Duodenal mucosa (tissue), 2 donors: ENCODE data around the gene PLEKHJ1.

Source experiments
- H3K27ac ChIP-seq: one replicate; pipeline ENCODE4 v1.7.0; 2013; ENCODE audit warnings: low read depth, low read length
- H3K27me3 ChIP-seq, 2 donors: one replicate each; pipeline ENCODE4 v1.7.0; 2013; ENCODE audit warnings: low read length in 2 of 2, control low read depth in 1 of 2; ENCODE audit not compliant: insufficient read depth in 2 of 2, control insufficient read depth in 1 of 2
- H3K36me3 ChIP-seq, 2 donors: one replicate each; pipeline ENCODE4 v1.7.0; 2013; ENCODE audit warnings: low read length in 2 of 2, control low read depth in 1 of 2; ENCODE audit not compliant: insufficient read depth in 2 of 2, control insufficient read depth in 1 of 2
- H3K4me1 ChIP-seq, 2 donors: one replicate each; pipeline ENCODE4 v1.7.0; 2013; ENCODE audit warnings: low read length in 2 of 2, control low read depth in 1 of 2; ENCODE audit not compliant: insufficient read depth in 2 of 2, control insufficient read depth in 1 of 2
- H3K4me3 ChIP-seq, 2 donors: one replicate each; pipeline ENCODE4 v1.7.0; 2013; ENCODE audit warnings: low read length in 2 of 2, low read depth in 1 of 2
- H3K9ac ChIP-seq, 2 donors: one replicate each; pipeline ENCODE4 v1.7.0; 2013; ENCODE audit warnings: low read length in 2 of 2, low read depth in 1 of 2
- H3K9me3 ChIP-seq, 2 donors: one replicate each; pipeline ENCODE4 v1.7.0; 2013; ENCODE audit warnings: low read length in 2 of 2, control low read depth in 1 of 2; ENCODE audit not compliant: control insufficient read depth in 1 of 2

Gene PLEKHJ1

DNA sequence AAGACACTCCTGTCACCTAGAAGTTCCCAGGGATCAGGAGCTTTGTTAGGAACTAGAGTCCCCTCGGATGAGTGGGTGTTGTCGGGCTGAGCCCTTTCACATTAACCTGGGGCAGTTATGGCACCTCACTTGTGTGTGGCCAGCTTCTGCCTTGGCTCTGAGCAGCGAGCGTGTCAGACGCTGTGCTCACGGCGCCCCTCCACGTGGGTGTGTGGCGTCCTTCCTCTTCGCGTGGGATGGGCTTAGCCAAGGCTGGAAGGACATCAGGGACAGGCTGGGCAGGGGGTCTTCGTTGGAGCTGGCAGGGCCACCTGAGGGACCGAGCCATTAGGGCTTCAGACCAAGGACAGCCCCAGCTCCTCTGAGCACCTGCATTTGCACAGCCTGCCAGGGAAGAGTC, 49.0 kb downstream of the PLEKHJ1 start:
- Histone ChIP-seq H3K4me3 (no peak overlapping the region), H3K9ac (no peak overlapping the region), H3K4me1 (peaks cover 0 to 25% of the 10 kb centered on the region in 2 donors), H3K27me3 (no peaks in the 10 kb centered on the region), H3K36me3 (peaks cover 19 to 71% of the 10 kb centered on the region in 2 donors), H3K9me3 (no peaks in the 10 kb centered on the region), H3K27ac (peak overlapping the region; percentile 10)

DNA sequence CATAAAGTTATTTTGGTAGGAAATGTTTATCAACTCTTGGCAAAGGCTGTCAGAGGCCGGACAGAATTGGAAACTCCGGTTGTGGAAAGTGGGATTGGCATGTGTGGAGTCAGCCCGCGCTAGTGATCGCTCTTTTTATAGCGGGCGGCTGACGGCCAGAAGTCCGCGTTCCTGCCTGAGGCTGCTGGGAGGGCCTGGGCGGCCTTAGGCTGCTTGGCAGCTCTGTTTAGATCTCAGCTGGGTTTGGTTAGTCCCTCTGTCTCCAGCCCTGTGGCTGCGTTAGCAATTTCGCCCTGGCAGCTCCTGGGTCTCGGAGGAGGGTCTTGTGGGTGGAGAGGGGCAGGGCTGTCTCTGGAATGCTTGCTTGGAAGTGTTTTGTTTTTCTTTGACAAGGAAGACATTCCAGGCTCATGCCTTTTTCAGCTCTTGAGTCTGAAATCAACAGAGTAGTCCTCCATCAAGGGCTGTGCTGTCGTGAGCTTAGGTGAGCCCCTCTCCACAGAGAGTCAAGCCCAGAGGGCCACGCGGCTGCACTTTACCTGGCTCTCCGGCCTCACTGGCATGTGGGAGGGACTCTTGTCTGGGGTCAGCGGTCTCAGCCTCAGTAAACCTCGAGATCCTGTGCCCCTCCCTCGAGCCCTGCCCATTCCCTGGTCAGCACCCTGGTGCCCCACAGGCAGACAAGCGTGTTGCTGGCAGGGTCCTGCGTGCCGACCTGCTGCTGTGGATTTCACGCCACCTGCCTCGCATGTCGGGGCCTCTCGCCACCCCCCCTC, 49.9 kb downstream of the PLEKHJ1 start:
- Histone ChIP-seq H3K4me1 (peaks cover 0 to 19% of the 10 kb centered on the region in 2 donors), H3K4me3 (no peak overlapping the region), H3K9me3 (no peaks in the 10 kb centered on the region), H3K27me3 (no peaks in the 10 kb centered on the region), H3K9ac (no peak overlapping the region), H3K36me3 (peaks cover 12 to 68% of the 10 kb centered on the region in 2 donors), H3K27ac (peak overlapping the region; percentile 59)

DNA sequence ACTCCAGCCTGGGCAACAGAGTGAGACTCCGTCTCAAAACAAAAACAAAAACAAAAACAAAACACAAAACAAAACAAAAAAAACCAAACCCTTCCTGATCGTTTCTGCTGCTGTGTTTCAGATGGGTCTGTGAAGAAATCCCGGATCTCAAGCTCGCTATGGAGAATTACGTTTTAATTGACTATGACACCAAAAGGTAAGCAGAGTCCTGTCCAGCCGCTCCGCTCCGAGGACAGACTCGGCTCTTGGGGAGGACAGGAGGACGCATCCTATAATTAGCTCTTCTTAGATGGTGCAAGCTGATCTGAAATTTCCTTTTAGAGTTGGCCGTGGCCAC, 50.4 kb downstream of the PLEKHJ1 start:
- Histone ChIP-seq H3K36me3 (peaks cover 13 to 68% of the 10 kb centered on the region in 2 donors), H3K27me3 (no peaks in the 10 kb centered on the region), H3K9me3 (no peaks in the 10 kb centered on the region), H3K4me1 (peaks cover 0 to 13% of the 10 kb centered on the region in 2 donors), H3K4me3 (no peak overlapping the region), H3K27ac (no peak overlapping the region), H3K9ac (no peak overlapping the region)

DNA sequence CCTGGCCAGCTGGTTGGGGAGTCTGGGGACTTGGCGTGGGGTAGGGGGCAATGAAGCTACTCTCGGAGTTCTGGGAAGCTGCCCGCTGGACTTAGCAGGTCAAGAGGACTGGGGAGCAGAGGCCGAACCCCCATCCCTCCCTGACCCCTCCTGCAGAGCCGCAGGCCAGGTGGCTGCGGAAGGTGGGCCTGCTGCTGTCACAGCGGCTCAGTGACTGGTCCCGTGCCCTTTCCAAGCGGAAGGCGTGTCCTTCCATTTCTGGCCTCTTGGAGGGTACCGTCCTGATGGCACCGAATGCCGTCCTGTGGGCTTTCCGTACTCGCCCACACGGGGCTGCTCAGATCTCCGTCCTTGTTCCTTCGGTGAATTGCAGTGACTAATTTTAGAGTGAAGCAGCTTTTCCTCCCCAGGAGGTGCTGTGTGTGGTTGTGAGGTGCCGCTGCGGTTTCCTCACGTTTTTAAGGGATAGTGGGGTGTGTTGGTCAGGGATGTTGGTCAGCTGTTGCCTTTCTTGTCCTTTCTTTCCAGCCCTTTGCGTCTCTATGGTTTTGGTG, 51.6 kb downstream of the PLEKHJ1 start:
- H3K27me3 ChIP-seq = no peaks in the 10 kb centered on the region
- H3K36me3 ChIP-seq = peaks cover 14 to 64% of the 10 kb centered on the region in 2 donors
- peaks cover 0 to 12% of the 10 kb centered on the region in 2 donors for H3K4me1 ChIP-seq
- H3K27ac ChIP-seq = no peak overlapping the region
- no peak overlapping the region for H3K9ac ChIP-seq
- no peaks in the 10 kb centered on the region for H3K9me3 ChIP-seq
- H3K4me3 ChIP-seq = no peak overlapping the region
